HG03378 (cell line): ENCODE data around the gene RNASEH1.
"Not testable (repeated sequence)": the region's sequence is repeated elsewhere in the genome, so short reads cannot be mapped to it uniquely, and the experiment has no call there.

Source experiments
- ATAC-seq: cut with Tn5 transposase; IDR thresholded peaks from one replicate; pipeline ENCODE4 v1.9.1; 2021; ENCODE audit warnings: mild to moderate bottlenecking, moderate library complexity; ENCODE audit not compliant: unreplicated experiment

The RNASEH1 gene

GRCh38 chr2:3522961-3523421, 35.1 kb downstream of the RNASEH1 start:
- ATAC-seq, result no peak

GRCh38 chr2:3520591-3520990, 37.5 kb downstream of the RNASEH1 start:
- ATAC-seq, result no peak

- peak; percentile 60 for ATAC-seq
These were observed 38.6 kb downstream of the RNASEH1 start, which contains the start of gene ADI1 for GRCh38 chr2:3519255-3520205. Gene ADI1, minus strand, starts transcription at chr2:3519531. Its CDS starts 44 bp downstream, at chr2:3519487.

- ATAC-seq, result peak; percentile 73
These were observed 39.5 kb downstream of the RNASEH1 start for GRCh38 chr2:3518496-3519254.

GRCh38 chr2:3517948-3518495, 40.1 kb downstream of the RNASEH1 start:
- ATAC-seq, result no peak

- no peak for ATAC-seq
These were observed 41.3 kb downstream of the RNASEH1 start for GRCh38 chr2:3516831-3517230.

- not testable (repeated sequence) for ATAC-seq
These were observed 42.7 kb downstream of the RNASEH1 start for GRCh38 chr2:3515438-3515837.

- ATAC-seq, result no peak
These were observed 44.9 kb downstream of the RNASEH1 start for GRCh38 chr2:3513026-3513810.

GRCh38 chr2:3512086-3512485, 46.0 kb downstream of the RNASEH1 start:
- no peak for ATAC-seq

GRCh38 chr2:3505771-3506170, 52.4 kb downstream of the RNASEH1 start:
- no peak for ATAC-seq

- no peak for ATAC-seq
These were observed 53.4 kb downstream of the RNASEH1 start for GRCh38 chr2:3504741-3505140.

- no peak for ATAC-seq
These were observed 54.6 kb downstream of the RNASEH1 start for GRCh38 chr2:3503483-3503882.

- ATAC-seq, result no peak
These were observed 55.1 kb downstream of the RNASEH1 start for GRCh38 chr2:3503046-3503445.

GRCh38 chr2:3500326-3500899, 57.7 kb downstream of the RNASEH1 start:
- no peak for ATAC-seq

GRCh38 chr2:3498783-3499394, 59.2 kb downstream of the RNASEH1 start:
- no peak for ATAC-seq

GRCh38 chr2:3496708-3497080, 61.4 kb downstream of the RNASEH1 start:
- ATAC-seq, result not testable (repeated sequence)
